Choroid plexus epithelial cell (primary cell): ENCODE measurements around the gene SCGB3A2.
A peak's percentile ranks its signal among the peaks of the same experiment; 100 is the strongest.

Experiments used
- DNase-seq: peaks from one replicate; pipeline ENCODE4 v3.0.0-alpha.2; 2010; ENCODE audit warnings: low read depth
- H3K4me3 ChIP-seq: 2 replicates; pipeline ENCODE4 v1.5.1; 2011; ENCODE audit warnings: low read depth, mild to moderate bottlenecking, control low read depth, low read length, moderate library complexity
- TF ChIP-seq, protein P1 (sequence below): conservative IDR thresholded peaks from 2 replicates; pipeline ENCODE4 v1.5.1; 2011; ENCODE audit warnings: low read depth, mild to moderate bottlenecking, control low read depth, inconsistent platforms, low read length, moderate library complexity

SCGB3A2 gene

DNA sequence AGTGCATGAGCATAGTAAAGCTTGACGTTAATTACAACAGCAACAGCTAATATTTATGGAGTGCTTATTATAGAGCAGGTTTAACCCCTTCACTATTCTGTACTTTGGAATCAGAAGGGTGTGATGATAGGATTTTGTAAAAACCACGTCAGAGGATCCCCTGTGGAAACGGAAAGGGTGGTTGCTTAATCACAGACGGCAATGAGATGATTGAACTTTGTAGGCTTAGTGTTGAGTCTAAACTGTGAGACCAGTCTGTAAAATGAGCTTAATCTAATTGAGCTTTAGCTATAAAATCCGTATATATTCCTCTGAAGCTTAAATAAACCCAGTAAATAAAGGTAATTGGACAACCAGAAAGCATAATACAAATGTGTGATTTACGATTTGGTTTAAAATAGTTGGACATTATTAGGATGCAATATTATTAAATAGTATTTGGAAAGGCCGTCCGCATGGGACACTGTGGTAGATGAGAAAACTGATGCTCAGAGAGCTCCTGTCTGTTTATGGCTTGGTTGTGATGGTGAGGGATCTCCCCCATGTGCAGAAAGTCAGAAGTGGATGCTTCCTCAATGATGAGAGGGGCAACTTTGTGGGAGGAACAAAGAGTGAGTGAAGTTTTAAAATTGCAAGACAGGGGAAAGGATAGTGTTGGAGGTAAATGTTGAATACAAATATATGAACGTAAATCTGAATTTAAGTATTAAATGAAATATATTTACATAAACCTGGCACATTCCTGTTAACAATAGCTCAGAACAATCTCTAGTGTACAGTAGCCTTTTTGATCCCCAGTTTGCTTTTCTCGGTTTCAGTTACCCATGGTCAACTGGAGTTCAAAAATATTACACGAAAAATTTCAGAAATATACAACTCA, 23.4 kb upstream of the SCGB3A2 start:
- DNase-seq = no peak

DNA sequence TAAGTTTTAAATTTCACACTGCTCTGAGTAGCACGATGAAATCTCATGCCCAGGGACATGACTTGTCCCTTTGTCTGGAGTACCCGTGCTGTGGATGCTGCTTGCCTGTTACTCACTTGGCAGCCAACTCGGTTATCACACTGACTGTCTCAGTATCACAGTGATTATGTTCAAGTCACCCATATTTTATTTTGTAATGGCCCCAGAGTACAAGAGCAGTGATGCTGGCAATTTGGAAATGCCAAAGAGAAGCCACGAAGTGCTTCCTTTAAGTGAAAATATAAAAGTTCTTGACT, 22.8 kb upstream of the SCGB3A2 start:
- no peak overlapping the region for H3K4me3 ChIP-seq
- TF ChIP-seq, protein P1, sequence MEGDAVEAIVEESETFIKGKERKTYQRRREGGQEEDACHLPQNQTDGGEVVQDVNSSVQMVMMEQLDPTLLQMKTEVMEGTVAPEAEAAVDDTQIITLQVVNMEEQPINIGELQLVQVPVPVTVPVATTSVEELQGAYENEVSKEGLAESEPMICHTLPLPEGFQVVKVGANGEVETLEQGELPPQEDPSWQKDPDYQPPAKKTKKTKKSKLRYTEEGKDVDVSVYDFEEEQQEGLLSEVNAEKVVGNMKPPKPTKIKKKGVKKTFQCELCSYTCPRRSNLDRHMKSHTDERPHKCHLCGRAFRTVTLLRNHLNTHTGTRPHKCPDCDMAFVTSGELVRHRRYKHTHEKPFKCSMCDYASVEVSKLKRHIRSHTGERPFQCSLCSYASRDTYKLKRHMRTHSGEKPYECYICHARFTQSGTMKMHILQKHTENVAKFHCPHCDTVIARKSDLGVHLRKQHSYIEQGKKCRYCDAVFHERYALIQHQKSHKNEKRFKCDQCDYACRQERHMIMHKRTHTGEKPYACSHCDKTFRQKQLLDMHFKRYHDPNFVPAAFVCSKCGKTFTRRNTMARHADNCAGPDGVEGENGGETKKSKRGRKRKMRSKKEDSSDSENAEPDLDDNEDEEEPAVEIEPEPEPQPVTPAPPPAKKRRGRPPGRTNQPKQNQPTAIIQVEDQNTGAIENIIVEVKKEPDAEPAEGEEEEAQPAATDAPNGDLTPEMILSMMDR = no peak
- DNase-seq = no peak

More for the DNA sequence above, 23.4 kb upstream of the SCGB3A2 start:
- TF ChIP-seq, protein P1 = no peak
- no peak overlapping the region for H3K4me3 ChIP-seq

DNA sequence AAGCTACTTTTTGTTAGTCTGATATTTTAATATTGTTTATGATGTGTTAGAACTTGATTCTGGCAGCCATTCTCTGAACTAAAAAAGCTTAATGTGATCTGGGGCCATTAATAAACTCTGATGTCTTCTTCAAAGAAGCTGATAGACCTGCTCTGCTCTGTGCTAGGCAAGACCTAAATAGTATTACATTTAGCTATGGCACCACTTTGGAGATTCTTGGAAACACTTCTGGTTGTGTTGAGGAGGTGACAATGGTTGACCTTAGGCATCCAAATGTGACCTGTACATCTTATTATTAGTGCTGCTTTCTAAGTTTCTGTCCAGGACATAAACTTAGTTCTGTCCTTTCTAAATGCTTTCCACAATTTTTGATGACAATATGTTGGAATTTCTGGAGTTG, 21.7 kb upstream of the SCGB3A2 start:
- TF ChIP-seq, protein P1 = no peak
- DNase-seq = no peak
- H3K4me3 ChIP-seq = no peak overlapping the region

DNA sequence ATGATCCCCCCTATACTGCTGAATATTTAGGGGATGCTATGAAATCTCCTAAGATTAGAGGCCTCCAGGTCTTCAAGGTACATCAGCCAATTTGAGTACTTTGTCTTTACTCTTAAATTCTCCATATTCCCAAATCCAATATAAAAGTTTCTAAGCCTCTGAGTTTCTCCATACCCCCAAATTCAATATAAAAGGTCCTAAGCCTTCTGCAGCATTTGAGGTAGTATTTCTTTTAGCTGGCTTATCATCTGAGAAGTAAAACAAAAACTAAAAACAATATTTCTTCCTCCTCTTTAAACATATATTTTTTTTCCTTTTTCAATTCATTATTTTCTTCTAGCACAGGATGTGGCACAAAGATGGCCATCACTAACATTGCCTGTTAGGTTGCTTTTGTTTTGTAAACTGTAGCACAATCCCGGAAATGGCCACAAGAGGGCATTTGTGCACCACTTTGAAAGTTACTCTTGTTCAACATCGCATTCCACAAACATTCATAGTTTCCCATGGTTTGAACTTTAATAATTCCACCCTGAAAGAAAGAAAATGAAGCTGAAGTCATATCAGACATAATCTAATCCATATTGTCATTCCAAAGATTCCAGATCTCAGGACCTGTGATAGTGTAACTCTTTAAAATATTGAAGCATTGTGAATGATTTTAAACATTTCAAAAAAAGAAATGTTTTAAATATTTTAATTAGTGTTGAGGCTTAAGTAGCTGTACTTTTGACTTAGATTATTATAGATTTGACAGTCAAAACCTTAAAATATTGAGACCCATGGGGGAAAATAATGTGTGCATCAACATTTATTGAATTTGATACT, 21.0 kb upstream of the SCGB3A2 start:
- H3K4me3 ChIP-seq = no peak overlapping the region
- TF ChIP-seq, protein P1 = peak; percentile 85
- peak; percentile 81 for DNase-seq

DNA sequence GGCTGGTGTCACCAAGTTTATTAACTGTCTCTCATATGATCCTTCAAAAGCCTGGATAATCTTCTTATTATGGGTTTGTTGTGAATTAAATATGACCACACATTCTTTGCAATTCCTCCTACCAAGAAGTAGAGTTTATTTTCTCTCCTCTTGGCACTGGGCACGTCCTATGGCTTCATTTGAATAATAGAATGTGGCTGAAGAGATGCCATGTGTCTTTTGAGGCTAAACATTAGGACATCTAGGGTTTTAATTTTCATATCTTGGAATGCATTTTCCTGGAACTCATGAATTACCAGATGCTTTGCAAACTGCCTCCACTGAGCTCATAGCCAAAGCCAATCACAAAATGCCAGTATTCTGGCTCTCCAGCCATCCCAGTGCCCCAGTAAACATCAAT, 19.9 kb upstream of the SCGB3A2 start:
- no peak overlapping the region for H3K4me3 ChIP-seq
- DNase-seq = no peak
- TF ChIP-seq, protein P1 = no peak

DNA sequence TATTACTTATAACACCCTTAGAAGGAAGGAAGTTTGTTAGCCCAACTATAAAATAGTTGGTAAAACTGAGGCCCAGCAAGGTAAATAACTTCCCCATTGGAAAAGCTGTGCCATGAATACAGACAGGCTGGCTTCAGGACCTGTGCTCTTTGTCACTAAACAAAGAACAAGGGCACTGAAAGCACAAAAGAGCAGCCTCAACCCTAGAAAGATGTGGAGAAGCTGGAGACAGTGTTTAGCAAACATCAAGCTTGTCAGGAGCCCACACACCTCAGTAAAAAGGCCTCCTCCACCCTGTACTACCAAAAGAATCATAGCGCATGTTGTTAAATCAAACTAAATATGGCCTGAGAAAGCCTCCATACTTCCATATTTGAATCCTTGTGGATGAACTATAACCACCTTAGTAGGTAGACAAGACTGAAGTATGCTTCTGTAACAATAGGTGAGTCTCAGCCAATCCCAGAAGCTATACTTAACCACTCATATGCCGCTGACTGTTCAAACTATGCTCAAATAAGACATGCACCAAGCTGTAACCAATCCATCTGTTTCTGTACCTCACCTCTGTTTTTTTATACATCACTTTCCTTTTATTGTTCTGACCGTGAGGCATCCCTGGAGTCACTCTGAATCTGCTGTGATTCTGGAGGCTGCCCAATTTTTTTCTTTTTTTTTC, 18.4 kb upstream of the SCGB3A2 start:
- DNase-seq = no peak
- H3K4me3 ChIP-seq = no peak overlapping the region
- TF ChIP-seq, protein P1 = no peak
